MCF 10A (cell line): ENCODE results near the gene SLC66A1. TPM values are rescaled to one million over a fixed set of nuclear protein-coding genes. Genes with fewer than 3 reads are reported as not detected.

Source experiments
- BruUV-seq: library from RNA; stranded (reverse); fragments of 400-500 nt; replicated peaks from 2 replicates; lab custom pipeline; 2021; lab: Mats Ljungman, UMichigan
- CTCF ChIA-PET: fragments of 300-600 bp; sonication (Branson Sonifier 250); formaldehyde crosslinking; extraction: SDS; loops from one replicate; lab custom pipeline; 2021; ENCODE audit warnings: antibody characterized with exemption, inconsistent platforms; lab: Yijun Ruan, JAX
- POLR2A ChIA-PET: fragments of 300-600, 350-650 bp; sonication (Branson Sonifier 250); formaldehyde crosslinking; extraction: SDS; loops from one replicate; lab custom pipeline; 2020; ENCODE audit warnings: antibody characterized with exemption, inconsistent platforms; lab: Yijun Ruan, JAX
- DNase-seq: peaks from one replicate; pipeline ENCODE4 v3.0.0-alpha.2; 2018; ENCODE audit not compliant: unreplicated experiment
- H3K27ac Mint-ChIP-seq: one replicate; pipeline ENCODE4 v1.8.0; 2022; ENCODE audit warnings: mild to moderate bottlenecking, low read depth, mixed read lengths; ENCODE audit not compliant: unreplicated experiment
- H3K27me3 Mint-ChIP-seq: one replicate; pipeline ENCODE4 v1.8.0; 2022; ENCODE audit warnings: mixed read lengths; ENCODE audit not compliant: insufficient read depth, unreplicated experiment
- H3K36me3 Mint-ChIP-seq: one replicate; pipeline ENCODE4 v1.8.0; 2022; ENCODE audit warnings: mild to moderate bottlenecking, moderate library complexity, mixed read lengths; ENCODE audit not compliant: insufficient read depth, unreplicated experiment
- H3K4me1 Mint-ChIP-seq: one replicate; pipeline ENCODE4 v1.8.0; 2022; ENCODE audit warnings: mixed read lengths; ENCODE audit not compliant: insufficient read depth, unreplicated experiment
- H3K4me3 Mint-ChIP-seq: one replicate; pipeline ENCODE4 v1.8.0; 2022; ENCODE audit warnings: mild to moderate bottlenecking, moderate library complexity, mixed read lengths; ENCODE audit not compliant: unreplicated experiment
- H3K9me3 Mint-ChIP-seq: one replicate; pipeline ENCODE4 v1.8.0; 2022; ENCODE audit warnings: mixed read lengths; ENCODE audit not compliant: unreplicated experiment
- CTCF ChIP-seq: fragments of 200-600 bp; IDR thresholded peaks from one replicate; pipeline ENCODE4 v1.8.0; 2022; ENCODE audit warnings: antibody characterized with exemption, mild to moderate bottlenecking; ENCODE audit not compliant: unreplicated experiment
- intact Hi-C: fragments of 100-400 bp; cut with micrococcal nuclease; formaldehyde crosslinking; loops from 2 replicates; pipeline ENCODE4 v1.14.1; 2022
- total RNA-seq: library from RNA; stranded (reverse); gene quantifications from 2 replicates; pipeline ENCODE4 v1.2.3, GENCODE V29; 2022

Gene SLC66A1
- total RNA-seq, 1 experiment from 2014 or later, result 16.2 TPM

GRCh38 chr1:19323987-19324664 is 12.0 kb downstream of the SLC66A1 start:
- H3K27me3 Mint-ChIP-seq, result no peaks in the 10 kb centered on the region
- H3K9me3 Mint-ChIP-seq, result no peaks in the 10 kb centered on the region
- no TSS peak for BruUV-seq
- CTCF ChIA-PET, result no interaction called here
- no peak for DNase-seq
- no peak overlapping the region for H3K27ac Mint-ChIP-seq
- no peak overlapping the region for H3K4me3 Mint-ChIP-seq
- H3K4me1 Mint-ChIP-seq, result no peaks in the 10 kb centered on the region
- peaks cover 56% of the 10 kb centered on the region for H3K36me3 Mint-ChIP-seq
- TF ChIP-seq CTCF, result no peak
- POLR2A ChIA-PET, result interaction anchor here (2.3 kb wide), 1 partner anchor 11 kb away, joined by 10 read pairs; the partner anchor contains the start of genes AKR7A2 and SLC66A1
- intact Hi-C loops, result no loop called here

GRCh38 chr1:19324665-19324990 is 12.5 kb downstream of the SLC66A1 start:
- no TSS peak for BruUV-seq
- H3K36me3 Mint-ChIP-seq, result peaks cover 57% of the 10 kb centered on the region
- H3K27ac Mint-ChIP-seq, result no peak overlapping the region
- ChIA-PET POLR2A (no interaction called here), CTCF (no interaction called here)
- no peaks in the 10 kb centered on the region for H3K4me1 Mint-ChIP-seq
- TF ChIP-seq CTCF, result no peak
- intact Hi-C loops, result no loop called here
- DNase-seq, result no peak
- no peaks in the 10 kb centered on the region for H3K27me3 Mint-ChIP-seq
- H3K4me3 Mint-ChIP-seq, result no peak overlapping the region
- H3K9me3 Mint-ChIP-seq, result no peaks in the 10 kb centered on the region

DNA sequence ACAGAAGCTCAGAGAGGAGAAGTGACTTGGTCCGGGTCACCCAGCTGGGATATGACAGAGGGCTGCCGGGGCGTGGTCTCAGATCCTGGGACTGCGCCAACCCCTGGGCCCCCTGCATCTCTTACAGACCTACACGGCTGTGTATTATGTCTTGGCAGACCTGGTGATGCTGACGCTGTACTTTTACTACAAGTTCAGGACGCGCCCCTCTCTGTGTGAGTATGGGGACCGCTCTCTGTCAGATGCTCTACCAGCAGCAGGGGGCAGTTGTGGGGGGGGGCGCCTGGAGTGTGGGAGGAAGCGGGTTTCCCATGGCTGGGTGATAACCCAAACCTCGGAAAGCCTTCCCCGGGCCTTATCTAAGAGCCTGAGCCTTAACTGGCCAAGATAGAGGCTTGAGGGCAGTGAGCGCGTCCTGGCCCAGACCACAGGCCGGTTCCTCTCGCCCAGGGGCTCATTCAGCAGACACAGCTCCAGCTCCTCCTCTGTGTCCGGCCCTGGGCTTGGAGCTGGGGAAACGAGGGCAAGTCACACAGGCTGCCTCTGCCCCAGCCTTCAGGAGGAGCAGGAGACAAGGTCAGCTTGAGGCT is 13.3 kb downstream of the SLC66A1 start:
- intact Hi-C loops, result no loop called here
- no TSS peak for BruUV-seq
- Mint-ChIP-seq H3K36me3 (peaks cover 57% of the 10 kb centered on the region), H3K27me3 (no peaks in the 10 kb centered on the region), H3K4me3 (no peak overlapping the region), H3K9me3 (no peaks in the 10 kb centered on the region), H3K4me1 (no peaks in the 10 kb centered on the region), H3K27ac (no peak overlapping the region)
- DNase-seq, result no peak
- TF ChIP-seq CTCF, result no peak
- ChIA-PET CTCF (interaction anchor here (0.9 kb wide), 1 partner anchor 16 kb away, joined by 3 read pairs; no protein-coding TSS in a partner anchor), POLR2A (no interaction called here)

- intact Hi-C loops, result no loop called here
- no peak for DNase-seq
- BruUV-seq, result no TSS peak
- ChIA-PET POLR2A (no interaction called here), CTCF (interaction anchor here (0.9 kb wide), 1 partner anchor 15 kb away, joined by 3 read pairs; no protein-coding TSS in a partner anchor)
- no peaks in the 10 kb centered on the region for H3K9me3 Mint-ChIP-seq
- TF ChIP-seq CTCF, result no peak
- H3K4me1 Mint-ChIP-seq, result no peaks in the 10 kb centered on the region
- no peaks in the 10 kb centered on the region for H3K27me3 Mint-ChIP-seq
- H3K27ac Mint-ChIP-seq, result no peak overlapping the region
- H3K36me3 Mint-ChIP-seq, result peaks cover 51% of the 10 kb centered on the region
- H3K4me3 Mint-ChIP-seq, result no peak overlapping the region
Observed at GRCh38 chr1:19325958-19326747, 14.0 kb downstream of the SLC66A1 start.
